ENCODE results near the gene FAM13A.

DNA sequence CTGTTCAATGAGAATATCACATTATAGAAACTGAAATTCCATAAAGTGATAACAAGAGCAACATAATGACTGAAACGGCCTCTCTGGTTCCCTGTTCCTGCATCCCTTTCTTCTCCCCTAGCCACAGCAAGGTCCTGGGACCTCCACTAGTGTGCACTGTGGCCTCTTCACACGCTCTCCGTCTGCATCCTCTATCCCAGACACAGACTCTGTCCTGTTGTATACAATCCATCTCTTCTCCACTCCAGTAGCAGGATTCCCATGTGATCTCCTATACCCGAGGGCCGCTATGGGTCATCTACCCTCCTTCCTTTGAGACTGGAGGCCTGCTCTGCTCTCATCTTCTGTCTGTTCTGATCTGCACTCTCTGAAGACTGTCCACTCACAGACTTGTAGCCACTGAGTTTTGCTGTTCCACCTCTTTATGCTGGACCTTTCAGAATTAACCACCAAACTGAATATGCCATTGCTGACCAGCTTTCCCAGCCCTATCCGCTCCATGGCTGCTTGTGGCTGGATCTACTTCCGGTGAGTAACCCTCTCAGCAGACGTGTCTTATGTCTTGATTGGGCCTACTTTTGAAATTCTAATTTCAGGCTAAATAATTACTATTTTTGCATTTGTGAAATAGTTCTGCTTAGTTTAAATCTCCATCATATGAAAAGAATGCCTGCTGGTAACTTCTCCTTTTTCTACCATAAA lies 254.2 kb downstream of the FAM13A start:
- no peak for TF ChIP-seq EZH2phosphoT487 (IDR thresholded peaks at IDR 0.05)
- TF ChIP-seq, protein P1, sequence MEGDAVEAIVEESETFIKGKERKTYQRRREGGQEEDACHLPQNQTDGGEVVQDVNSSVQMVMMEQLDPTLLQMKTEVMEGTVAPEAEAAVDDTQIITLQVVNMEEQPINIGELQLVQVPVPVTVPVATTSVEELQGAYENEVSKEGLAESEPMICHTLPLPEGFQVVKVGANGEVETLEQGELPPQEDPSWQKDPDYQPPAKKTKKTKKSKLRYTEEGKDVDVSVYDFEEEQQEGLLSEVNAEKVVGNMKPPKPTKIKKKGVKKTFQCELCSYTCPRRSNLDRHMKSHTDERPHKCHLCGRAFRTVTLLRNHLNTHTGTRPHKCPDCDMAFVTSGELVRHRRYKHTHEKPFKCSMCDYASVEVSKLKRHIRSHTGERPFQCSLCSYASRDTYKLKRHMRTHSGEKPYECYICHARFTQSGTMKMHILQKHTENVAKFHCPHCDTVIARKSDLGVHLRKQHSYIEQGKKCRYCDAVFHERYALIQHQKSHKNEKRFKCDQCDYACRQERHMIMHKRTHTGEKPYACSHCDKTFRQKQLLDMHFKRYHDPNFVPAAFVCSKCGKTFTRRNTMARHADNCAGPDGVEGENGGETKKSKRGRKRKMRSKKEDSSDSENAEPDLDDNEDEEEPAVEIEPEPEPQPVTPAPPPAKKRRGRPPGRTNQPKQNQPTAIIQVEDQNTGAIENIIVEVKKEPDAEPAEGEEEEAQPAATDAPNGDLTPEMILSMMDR (IDR thresholded peaks at IDR 0.05), result no peak
- TF ChIP-seq EZH2 (IDR thresholded peaks at IDR 0.05), result no peak

Measured in neural progenitor cell (in vitro differentiated cells).